H1 (cell line): Measurements from ENCODE around the gene RABL6.

Experiments
- CHD1 ChIP-seq: IDR thresholded peaks from 2 replicates; pipeline ENCODE4 v1.6.1; 2012; ENCODE audit warnings: low read depth, low read length, improper control_type of control experiment
- EP300 ChIP-seq, 2 experiments: IDR thresholded peaks; 1 replicate in 1 of 2; 2 replicates in 1 of 2; pipeline ENCODE4 v1.6.1; 2011 to 2012; ENCODE audit warnings: low read depth in 2 of 2, low read length in 2 of 2, mild to moderate bottlenecking in 2 of 2, borderline replicate concordance in 1 of 2, inconsistent platforms in 1 of 2, moderate library complexity in 1 of 2
- HDAC6 ChIP-seq: IDR thresholded peaks from one replicate; pipeline ENCODE4 v1.7.1; 2012; ENCODE audit warnings: low read depth, mild to moderate bottlenecking, inconsistent platforms, low read length, moderate library complexity
- SRF ChIP-seq: IDR thresholded peaks from 2 replicates; pipeline ENCODE4 v1.6.1; 2011; ENCODE audit warnings: mild to moderate bottlenecking, low read depth, low read length, moderate library complexity
- TEAD4 ChIP-seq: IDR thresholded peaks from 2 replicates; pipeline ENCODE4 v1.6.1; 2012; ENCODE audit warnings: low read depth, low read length, inconsistent platforms, mixed read lengths
- YY1 ChIP-seq: IDR thresholded peaks from 2 replicates; pipeline ENCODE4 v1.6.1; 2011; ENCODE audit warnings: low read depth, mild to moderate bottlenecking, low read length
- TF ChIP-seq, protein P1 (sequence below), 3 experiments: IDR thresholded peaks; 1 replicate in 2 of 3; 2 replicates in 1 of 3; pipeline versions ENCODE4 v1.5.1 to v1.6.1; 2011; ENCODE audit warnings: low read length in 3 of 3, mild to moderate bottlenecking in 3 of 3, inconsistent platforms in 2 of 3, low read depth in 1 of 3, moderate library complexity in 1 of 3; ENCODE audit not compliant: insufficient read depth in 1 of 3; ENCODE audit errors: control extremely low read depth in 1 of 3

GRCh38 chr9:136858844-136859757, 51.4 kb downstream of the RABL6 start:
- TF ChIP-seq HDAC6 (no peak), SRF (no peak), EP300 (IDR thresholded peaks at IDR 0.05; ENCODE audit: borderline replicate concordance in 1 of 2, low read depth in 2 of 2, low read length in 2 of 2) (no peak), TEAD4 (no peak), CHD1 (no peak), YY1 (no peak)
- TF ChIP-seq, protein P1, sequence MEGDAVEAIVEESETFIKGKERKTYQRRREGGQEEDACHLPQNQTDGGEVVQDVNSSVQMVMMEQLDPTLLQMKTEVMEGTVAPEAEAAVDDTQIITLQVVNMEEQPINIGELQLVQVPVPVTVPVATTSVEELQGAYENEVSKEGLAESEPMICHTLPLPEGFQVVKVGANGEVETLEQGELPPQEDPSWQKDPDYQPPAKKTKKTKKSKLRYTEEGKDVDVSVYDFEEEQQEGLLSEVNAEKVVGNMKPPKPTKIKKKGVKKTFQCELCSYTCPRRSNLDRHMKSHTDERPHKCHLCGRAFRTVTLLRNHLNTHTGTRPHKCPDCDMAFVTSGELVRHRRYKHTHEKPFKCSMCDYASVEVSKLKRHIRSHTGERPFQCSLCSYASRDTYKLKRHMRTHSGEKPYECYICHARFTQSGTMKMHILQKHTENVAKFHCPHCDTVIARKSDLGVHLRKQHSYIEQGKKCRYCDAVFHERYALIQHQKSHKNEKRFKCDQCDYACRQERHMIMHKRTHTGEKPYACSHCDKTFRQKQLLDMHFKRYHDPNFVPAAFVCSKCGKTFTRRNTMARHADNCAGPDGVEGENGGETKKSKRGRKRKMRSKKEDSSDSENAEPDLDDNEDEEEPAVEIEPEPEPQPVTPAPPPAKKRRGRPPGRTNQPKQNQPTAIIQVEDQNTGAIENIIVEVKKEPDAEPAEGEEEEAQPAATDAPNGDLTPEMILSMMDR (IDR thresholded peaks at IDR 0.05; ENCODE audit: control extremely low read depth in 1 of 3, insufficient read depth in 1 of 3, low read depth in 1 of 3, low read length in 3 of 3), result no peak
